IMR-90 (cell line): ENCODE results near the gene IRAK3. TPM values are rescaled to one million over a fixed set of nuclear protein-coding genes. Genes with fewer than 3 reads are reported as not detected.

ENCODE experiments used
- ATAC-seq: fragments of 200-7000 bp; cut with Tn5 transposase; 2 replicates; pipeline ENCODE4 v1.9.1; 2020; ENCODE audit warnings: low read depth, mild to moderate bottlenecking, moderate library complexity
- BruUV-seq: library from RNA; stranded (reverse); fragments of 400-500 nt; replicated peaks from 2 replicates; lab custom pipeline; 2021; lab: Mats Ljungman, UMichigan
- CTCF ChIA-PET: fragments of 300-600 bp; formaldehyde crosslinking; extraction: SDS; loops from one replicate; lab custom pipeline; 2021; ENCODE audit warnings: antibody characterized with exemption; lab: Yijun Ruan, JAX
- POLR2A ChIA-PET: fragments of 300-600 bp; sonication (Branson Sonifier 250); formaldehyde crosslinking; loops from one replicate; lab custom pipeline; 2022; ENCODE audit warnings: antibody characterized with exemption; ENCODE audit not compliant: unreplicated experiment; lab: Charles Lee
- DNase-seq: peaks from one replicate; pipeline ENCODE4 v3.0.0; 2013
- H2AFZ ChIP-seq: replicated peaks from 2 replicates; pipeline ENCODE3; 2013; ENCODE audit warnings: low read length, mild to moderate bottlenecking; ENCODE audit not compliant: poor library complexity
- H2AK5ac ChIP-seq: 2 replicates; pipeline ENCODE4 v1.6.1; 2013; ENCODE audit warnings: low read depth, low read length, inconsistent platforms
- H2AK9ac ChIP-seq: replicated peaks from 2 replicates; pipeline ENCODE3; 2013; ENCODE audit warnings: mild to moderate bottlenecking, low read depth, low read length, moderate library complexity; ENCODE audit not compliant: poor library complexity
- H2BK120ac ChIP-seq: 2 replicates; pipeline ENCODE4 v1.6.1; 2013; ENCODE audit warnings: low read depth, low read length, inconsistent platforms
- H2BK15ac ChIP-seq: 3 replicates; pipeline ENCODE4 v1.6.1; 2013; ENCODE audit warnings: low read depth, low read length, inconsistent platforms
- H2BK20ac ChIP-seq: 2 replicates; pipeline ENCODE4 v1.6.1; 2013; ENCODE audit warnings: low read depth, mild to moderate bottlenecking, inconsistent platforms, low read length, moderate library complexity
- H2BK5ac ChIP-seq: 2 replicates; pipeline ENCODE4 v1.6.1; 2013; ENCODE audit warnings: mild to moderate bottlenecking, low read depth, low read length, inconsistent platforms; ENCODE audit not compliant: poor library complexity, severe bottlenecking
- H3K14ac ChIP-seq: replicated peaks from 2 replicates; pipeline ENCODE4 v1.6.1; 2013; ENCODE audit warnings: low read depth, low read length, inconsistent platforms
- H3K18ac ChIP-seq: 2 replicates; pipeline ENCODE4 v1.6.1; 2013; ENCODE audit warnings: low read depth, low read length, control low read depth
- H3K23ac ChIP-seq: 2 replicates; pipeline ENCODE4 v1.6.1; 2013; ENCODE audit warnings: low read depth, low read length, inconsistent platforms
- H3K27ac ChIP-seq: 2 replicates; pipeline ENCODE4 v1.5.1; 2013; ENCODE audit warnings: mild to moderate bottlenecking, control low read depth, low read length; ENCODE audit not compliant: insufficient read depth
- H3K27me3 ChIP-seq: 2 replicates; pipeline ENCODE4 v1.6.1; 2013; ENCODE audit warnings: low read length; ENCODE audit not compliant: control insufficient read depth, insufficient read depth
- H3K36me3 ChIP-seq: 2 replicates; pipeline ENCODE4 v1.6.1; 2013; ENCODE audit warnings: low read length, mixed read lengths; ENCODE audit not compliant: control insufficient read depth, insufficient read depth
- H3K4ac ChIP-seq: 2 replicates; pipeline ENCODE4 v1.6.1; 2013; ENCODE audit warnings: low read depth, low read length, inconsistent platforms
- H3K4me1 ChIP-seq: 2 replicates; pipeline ENCODE4 v1.6.1; 2013; ENCODE audit warnings: low read length, mixed read lengths; ENCODE audit not compliant: control insufficient read depth, insufficient read depth
- H3K4me2 ChIP-seq: 2 replicates; pipeline ENCODE4 v1.6.1; 2013; ENCODE audit warnings: low read depth, mild to moderate bottlenecking, control low read depth, low read length, moderate library complexity
- H3K4me3 ChIP-seq: 2 replicates; pipeline ENCODE4 v1.5.1; 2013; ENCODE audit warnings: low read depth, mild to moderate bottlenecking, control low read depth, low read length, moderate library complexity; ENCODE audit not compliant: insufficient read depth
- H3K56ac ChIP-seq: 2 replicates; pipeline ENCODE4 v1.6.1; 2013; ENCODE audit warnings: low read length, inconsistent platforms; ENCODE audit not compliant: insufficient read depth; ENCODE audit errors: extremely low read depth
- H3K79me1 ChIP-seq, 2 experiments: 2 replicates each; pipeline ENCODE4 v1.6.1; 2013; ENCODE audit warnings: low read length in 2 of 2, inconsistent platforms in 1 of 2, low read depth in 1 of 2
- H3K9ac ChIP-seq: 2 replicates; pipeline ENCODE4 v1.6.1; 2013; ENCODE audit warnings: low read depth, low read length, control low read depth
- H3K9me1 ChIP-seq: 2 replicates; pipeline ENCODE4 v1.6.1; 2013; ENCODE audit warnings: low read length, inconsistent platforms; ENCODE audit not compliant: insufficient read depth
- H3K9me3 ChIP-seq: 2 replicates; pipeline ENCODE4 v1.6.1; 2013; ENCODE audit warnings: low read length; ENCODE audit not compliant: control insufficient read depth, insufficient read depth
- H4K20me1 ChIP-seq: 2 replicates; pipeline ENCODE4 v1.6.1; 2013; ENCODE audit warnings: low read length, inconsistent platforms; ENCODE audit not compliant: insufficient read depth
- H4K5ac ChIP-seq: 2 replicates; pipeline ENCODE4 v1.6.1; 2013; ENCODE audit warnings: mild to moderate bottlenecking, low read depth, low read length, control low read depth
- H4K8ac ChIP-seq, 2 experiments: 2 replicates each; pipeline ENCODE4 v1.6.1; 2013; ENCODE audit warnings: low read depth in 2 of 2, low read length in 2 of 2, control low read depth in 1 of 2, inconsistent platforms in 1 of 2
- H4K91ac ChIP-seq: 2 replicates; pipeline ENCODE4 v1.6.1; 2013; ENCODE audit warnings: low read depth, low read length, inconsistent platforms; ENCODE audit not compliant: insufficient read depth
- BHLHE40 ChIP-seq: fragments of 150-350 bp; IDR thresholded peaks from 2 replicates; pipeline ENCODE4 v1.6.1; 2016; ENCODE audit warnings: mild to moderate bottlenecking, low read depth, low read length
- CHD1 ChIP-seq: IDR thresholded peaks from 2 replicates; pipeline ENCODE4 v1.6.1; 2012; ENCODE audit warnings: low read depth, low read length, improper control_type of control experiment
- FOS ChIP-seq: fragments of 150-350 bp; IDR thresholded peaks from 2 replicates; pipeline ENCODE4 v1.6.1; 2016; ENCODE audit warnings: low read depth, low read length
- MAFK ChIP-seq: IDR thresholded peaks from 2 replicates; pipeline ENCODE4 v1.6.1; 2012; ENCODE audit warnings: low read depth, low read length, improper control_type of control experiment
- MAZ ChIP-seq: IDR thresholded peaks from 2 replicates; pipeline ENCODE4 v1.6.1; 2012; ENCODE audit warnings: low read depth, mild to moderate bottlenecking, low read length, improper control_type of control experiment, moderate library complexity, borderline replicate concordance
- MXI1 ChIP-seq: IDR thresholded peaks from 2 replicates; pipeline ENCODE4 v1.6.1; 2012; ENCODE audit warnings: low read depth, mild to moderate bottlenecking, low read length, moderate library complexity, borderline replicate concordance
- NFE2L2 ChIP-seq: fragments of 150-350 bp; IDR thresholded peaks from 2 replicates; pipeline ENCODE4 v1.6.1; 2016; ENCODE audit warnings: low read depth, mild to moderate bottlenecking, low read length
- POLR2A ChIP-seq: IDR thresholded peaks from 2 replicates; pipeline ENCODE4 v1.6.1; 2012; ENCODE audit warnings: mild to moderate bottlenecking, low read depth, low read length
- RAD21 ChIP-seq: IDR thresholded peaks from 2 replicates; pipeline ENCODE4 v1.6.1; 2012; ENCODE audit warnings: low read length, improper control_type of control experiment
- RCOR1 ChIP-seq: IDR thresholded peaks from 2 replicates; pipeline ENCODE4 v1.6.1; 2012; ENCODE audit warnings: mild to moderate bottlenecking, low read length, improper control_type of control experiment; ENCODE audit not compliant: insufficient replicate concordance
- RFX5 ChIP-seq: IDR thresholded peaks from 2 replicates; pipeline ENCODE4 v1.8.0; 2012; ENCODE audit warnings: low read depth, mild to moderate bottlenecking, low read length, moderate library complexity
- SMC3 ChIP-seq: fragments of 150-350 bp; IDR thresholded peaks from 2 replicates; pipeline ENCODE4 v1.6.1; 2016; ENCODE audit warnings: low read depth, mild to moderate bottlenecking, antibody characterized with exemption, low read length, moderate library complexity
- WGBS, 2 experiments: methylation state at CpG; one replicate each; pipeline versions ENCODE4 v1.1.5 to v1.1.7; 2013; ENCODE audit warnings: missing lambda C conversion rate in 2 of 2; ENCODE audit not compliant: insufficient read length in 1 of 2; ENCODE audit errors: extremely low coverage in 2 of 2; 5-methylcytosine and 5-hydroxymethylcytosine counted together
- dilution Hi-C: fragments of 300-500 bp; cut with HindIII; formaldehyde crosslinking; loops from one replicate; pipeline ENCODE4 v1.14.3; 2018; ENCODE audit warnings: low sequenced_read_pairs; ENCODE audit not compliant: unreplicated experiment
- in situ Hi-C: fragments of 300-500 bp; cut with MboI; formaldehyde crosslinking; loops from 3 replicates; pipeline ENCODE4 v1.14.3; 2019; ENCODE audit warnings: low sequenced_read_pairs, inconsistent platforms, mixed read lengths
- intact Hi-C: fragments of 100-400 bp; cut with micrococcal nuclease; formaldehyde crosslinking; loops from 2 replicates; pipeline ENCODE4 v1.10.0; 2022
- polyA plus RNA-seq, 3 experiments: library from polyadenylated mRNA; depleted of rRNA; stranded (reverse); fragments of >200 nt; gene quantifications; 2 replicates each; pipeline ENCODE4 v1.2.3, GENCODE V29; 2012; ENCODE audit warnings: low replicate concordance in 1 of 3
- total RNA-seq: library from RNA; depleted of rRNA; stranded (reverse); fragments of >200 nt; gene quantifications from 2 replicates; pipeline ENCODE4 v1.2.3, GENCODE V29; 2012

The IRAK3 gene
- total and polyA plus RNA-seq, 2 of the 4 experiments (the other 2 are of a cell fraction) = 0.53 to 0.72 TPM

GRCh38 chr12:66149702-66150398 is 39.2 kb upstream of the IRAK3 start:
- ChIA-PET CTCF (no interaction called here), POLR2A (no interaction called here)
- no peaks in the 10 kb centered on the region for H3K27me3 ChIP-seq
- intact Hi-C loops = loop anchor here (5.0 to 10.0 kb wide), 3 partner anchors 257 to 1925 kb away; partner anchors contain the start of gene KICS2
- H3K4ac ChIP-seq = no peak overlapping the region
- TF ChIP-seq MAFK (no peak), FOS (no peak), MXI1 (no peak), POLR2A (no peak), CHD1 (no peak), RFX5 (no peak), RAD21 (no peak), NFE2L2 (no peak), SMC3 (no peak), RCOR1 (no peak), BHLHE40 (no peak), MAZ (no peak)
- no peak overlapping the region for H4K8ac ChIP-seq
- H3K18ac ChIP-seq = no peak overlapping the region
- no peak overlapping the region for H2BK5ac ChIP-seq
- no peak overlapping the region for H3K9ac ChIP-seq
- H4K5ac ChIP-seq = no peak overlapping the region
- H2BK120ac ChIP-seq = no peak overlapping the region
- no peaks in the 10 kb centered on the region; the same call in 1 of the 2 replicates for H4K20me1 ChIP-seq
- no peak overlapping the region for H3K14ac ChIP-seq
- WGBS, 2 experiments = no CpG with 5 or more reads among the region's 5 CpGs
- no TSS peak for BruUV-seq
- ATAC-seq = no peak
- no peak overlapping the region for H2AK5ac ChIP-seq
- in situ Hi-C loops = loop anchor here (25.0 kb wide), 1 partner anchor 262 kb away; no protein-coding TSS in a partner anchor
- dilution Hi-C loops = no loop called here
- no peak overlapping the region for H3K56ac ChIP-seq
- no peaks in the 10 kb centered on the region for H3K9me1 ChIP-seq
- H3K4me2 ChIP-seq = no peak overlapping the region
- no peak overlapping the region for H2AK9ac ChIP-seq
- no peak overlapping the region for H3K27ac ChIP-seq
- H3K9me3 ChIP-seq = no peaks in the 10 kb centered on the region
- no peak overlapping the region for H4K91ac ChIP-seq
- no peak overlapping the region for H2AFZ ChIP-seq
- no peak overlapping the region for H2BK20ac ChIP-seq
- peaks cover 7 to 13% of the 10 kb centered on the region in 2 experiments; a peak in 3 of 4 replicates for H3K79me1 ChIP-seq
- no peak for DNase-seq
- H2BK15ac ChIP-seq = no peak overlapping the region
- H3K23ac ChIP-seq = no peak overlapping the region
- no peaks in the 10 kb centered on the region for H3K4me1 ChIP-seq
- H3K36me3 ChIP-seq = peaks cover 7% of the 10 kb centered on the region
- H3K4me3 ChIP-seq = no peak overlapping the region
